H1 (cell line): Measurements from ENCODE around the gene RNF183. TPM values are rescaled to one million over a fixed set of nuclear protein-coding genes. Genes with fewer than 3 reads are reported as not detected.

Source experiments
- BRCA1 ChIP-seq: IDR thresholded peaks from 2 replicates; pipeline ENCODE4 v1.6.1; 2012; ENCODE audit warnings: low read depth, low read length, improper control_type of control experiment
- CHD7 ChIP-seq: fragments of 300-600 bp; sonication (generic); IDR thresholded peaks from 2 replicates; pipeline ENCODE4 v1.7.1; 2012; ENCODE audit warnings: low read length, moderate library complexity, mild to moderate bottlenecking, inconsistent platforms; ENCODE audit not compliant: insufficient replicate concordance
- polyA plus RNA-seq, 7 experiments: library from polyadenylated mRNA; depleted of rRNA in 3 of 7; stranded (reverse) in 5 of 7; unstranded in 2 of 7; fragments of >200 nt in 5 of 7; fragments of 200-250 nt in 2 of 7; gene quantifications; 1 replicate in 5 of 7; 2 replicates in 1 of 7; 4 replicates in 1 of 7; pipeline versions ENCODE4 v1.2.1 to v1.2.3, GENCODE V29; 2011 to 2013; ENCODE audit warnings: missing spikeins in 2 of 7, mixed read lengths in 2 of 7
- total RNA-seq: library from RNA; stranded (reverse); fragmentation: NEBNext Ultra II Directional; extraction: Animal tissue kit (Norgen Biotek cat#: 25700); gene quantifications from 2 replicates; pipeline ENCODE4 v1.2.1, GENCODE V29; 2021

Gene RNF183
- total and polyA plus RNA-seq, 2 of the 8 experiments (the other 6 are each of a cell fraction or from before 2014, with no cell fraction given): 0.15 TPM; not detected in 1

GRCh38 chr9:113266174-113266573 lies 37.0 kb downstream of the RNF183 start (continued):
- TF ChIP-seq CHD7 (no peak), BRCA1 (no peak)
